MM.1S (cell line): Measurements from ENCODE around the gene MAL.

Source experiments
- DNase-seq: peaks from one replicate; pipeline ENCODE4 v3.0.0-alpha.2; 2015
- H2AFZ ChIP-seq: fragments of 300-600 bp; sonication (generic); 2 replicates; pipeline ENCODE4 v1.6.0; 2016; ENCODE audit warnings: antibody characterized with exemption, low read length
- H3F3A ChIP-seq: fragments of 300-600 bp; sonication (generic); 2 replicates; pipeline ENCODE4 v1.6.1; 2016; ENCODE audit warnings: mild to moderate bottlenecking, antibody characterized with exemption, low read length, moderate library complexity, mixed read lengths; ENCODE audit not compliant: insufficient read depth
- H3K27ac ChIP-seq: fragments of 300-600 bp; sonication (generic); 2 replicates; pipeline ENCODE4 v1.5.1; 2016; ENCODE audit warnings: mild to moderate bottlenecking, low read length
- H3K27me3 ChIP-seq: fragments of 300-600 bp; sonication (generic); replicated peaks from 2 replicates; pipeline ENCODE4 v1.6.0; 2016; ENCODE audit warnings: low read length; ENCODE audit not compliant: insufficient read depth
- H3K36me3 ChIP-seq: fragments of 300-600 bp; sonication (generic); replicated peaks from 2 replicates; pipeline ENCODE4 v1.6.1; 2016; ENCODE audit warnings: mild to moderate bottlenecking, low read length, mixed read lengths; ENCODE audit not compliant: insufficient read depth
- H3K4me1 ChIP-seq: fragments of 300-600 bp; sonication (generic); 2 replicates; pipeline ENCODE4 v1.6.1; 2016; ENCODE audit warnings: low read length, mixed read lengths
- H3K4me2 ChIP-seq: fragments of 300-600 bp; sonication (generic); 2 replicates; pipeline ENCODE4 v1.6.0; 2016; ENCODE audit warnings: low read depth, low read length
- H3K4me3 ChIP-seq: fragments of 300-600 bp; sonication (generic); 2 replicates; pipeline ENCODE4 v1.5.1; 2016; ENCODE audit warnings: low read length, mixed read lengths
- H3K79me2 ChIP-seq: fragments of 300-600 bp; sonication (generic); 2 replicates; pipeline ENCODE4 v1.6.1; 2016; ENCODE audit warnings: mixed run types, low read length, mixed read lengths
- H3K9ac ChIP-seq: fragments of 300-600 bp; sonication (generic); 2 replicates; pipeline ENCODE4 v1.6.1; 2016; ENCODE audit warnings: low read length, mixed read lengths
- H3K9me2 ChIP-seq: fragments of 300-600 bp; sonication (generic); replicated peaks from 2 replicates; pipeline ENCODE4 v1.6.1; 2016; ENCODE audit warnings: mild to moderate bottlenecking, low read length, mixed read lengths; ENCODE audit not compliant: insufficient read depth
- H3K9me3 ChIP-seq: fragments of 300-600 bp; sonication (generic); replicated peaks from 2 replicates; pipeline ENCODE4 v1.6.1; 2016; ENCODE audit warnings: mild to moderate bottlenecking, low read length, mixed read lengths; ENCODE audit not compliant: insufficient read depth
- H4K20me1 ChIP-seq: fragments of 300-600 bp; sonication (generic); 2 replicates; pipeline ENCODE4 v1.6.1; 2016; ENCODE audit warnings: mild to moderate bottlenecking, low read length, moderate library complexity, mixed read lengths; ENCODE audit not compliant: insufficient read depth
- EZH2 ChIP-seq: fragments of 300-600 bp; sonication (generic); optimal IDR thresholded peaks from 2 replicates; pipeline ENCODE3; 2017; ENCODE audit warnings: low read depth, mild to moderate bottlenecking, antibody characterized with exemption, low read length, mixed read lengths
- EZH2phosphoT487 ChIP-seq: fragments of 300-600 bp; sonication (generic); IDR thresholded peaks from 2 replicates; pipeline ENCODE4 v1.6.1; 2018; ENCODE audit warnings: antibody characterized with exemption, low read length
- TF ChIP-seq, protein P1 (sequence below): fragments of 300-600 bp; sonication (generic); IDR thresholded peaks from 2 replicates; pipeline ENCODE4 v1.5.1; 2016; ENCODE audit warnings: antibody characterized with exemption, low read length, mixed read lengths

Gene MAL

DNA sequence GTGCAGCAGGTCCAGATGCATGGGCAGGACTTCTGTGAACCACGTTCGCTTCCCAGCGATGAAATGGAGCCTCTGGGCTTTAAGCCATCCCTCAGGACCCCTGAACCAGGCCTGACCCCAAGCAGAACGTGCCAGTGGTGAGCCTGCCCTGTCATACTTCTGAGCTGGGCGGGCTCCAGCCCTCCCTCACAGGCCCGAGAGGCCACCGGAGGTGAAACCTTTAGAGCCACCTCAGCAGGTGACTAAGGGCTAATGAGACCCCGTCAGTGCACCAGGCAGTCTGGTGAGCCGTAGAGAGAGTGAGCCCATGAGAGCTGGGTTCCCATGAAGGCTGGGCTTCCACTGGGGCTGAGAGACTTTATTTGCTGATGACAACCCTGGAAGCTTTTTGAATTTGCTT lies 8.9 kb upstream of the MAL start:
- no peaks in the 10 kb centered on the region for H3K9me2 ChIP-seq
- H3K27ac ChIP-seq: peak overlapping the region; percentile 5; the same call in 1 of the 2 replicates
- H3K27me3 ChIP-seq: no peaks in the 10 kb centered on the region
- TF ChIP-seq, protein P1, sequence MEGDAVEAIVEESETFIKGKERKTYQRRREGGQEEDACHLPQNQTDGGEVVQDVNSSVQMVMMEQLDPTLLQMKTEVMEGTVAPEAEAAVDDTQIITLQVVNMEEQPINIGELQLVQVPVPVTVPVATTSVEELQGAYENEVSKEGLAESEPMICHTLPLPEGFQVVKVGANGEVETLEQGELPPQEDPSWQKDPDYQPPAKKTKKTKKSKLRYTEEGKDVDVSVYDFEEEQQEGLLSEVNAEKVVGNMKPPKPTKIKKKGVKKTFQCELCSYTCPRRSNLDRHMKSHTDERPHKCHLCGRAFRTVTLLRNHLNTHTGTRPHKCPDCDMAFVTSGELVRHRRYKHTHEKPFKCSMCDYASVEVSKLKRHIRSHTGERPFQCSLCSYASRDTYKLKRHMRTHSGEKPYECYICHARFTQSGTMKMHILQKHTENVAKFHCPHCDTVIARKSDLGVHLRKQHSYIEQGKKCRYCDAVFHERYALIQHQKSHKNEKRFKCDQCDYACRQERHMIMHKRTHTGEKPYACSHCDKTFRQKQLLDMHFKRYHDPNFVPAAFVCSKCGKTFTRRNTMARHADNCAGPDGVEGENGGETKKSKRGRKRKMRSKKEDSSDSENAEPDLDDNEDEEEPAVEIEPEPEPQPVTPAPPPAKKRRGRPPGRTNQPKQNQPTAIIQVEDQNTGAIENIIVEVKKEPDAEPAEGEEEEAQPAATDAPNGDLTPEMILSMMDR: no peak
- TF ChIP-seq EZH2phosphoT487 (no peak), EZH2 (no peak)
- no peak overlapping the region for H3K4me2 ChIP-seq
- H3K79me2 ChIP-seq: no peaks in the 10 kb centered on the region
- peaks cover 34% of the 10 kb centered on the region for H3K4me1 ChIP-seq
- H3K36me3 ChIP-seq: no peaks in the 10 kb centered on the region
- H2AFZ ChIP-seq: no peak overlapping the region
- H3K4me3 ChIP-seq: no peak overlapping the region
- no peak for DNase-seq
- H3F3A ChIP-seq: peaks cover 10% of the 10 kb centered on the region
- no peaks in the 10 kb centered on the region for H3K9me3 ChIP-seq
- no peaks in the 10 kb centered on the region for H4K20me1 ChIP-seq
- H3K9ac ChIP-seq: no peak overlapping the region

DNA sequence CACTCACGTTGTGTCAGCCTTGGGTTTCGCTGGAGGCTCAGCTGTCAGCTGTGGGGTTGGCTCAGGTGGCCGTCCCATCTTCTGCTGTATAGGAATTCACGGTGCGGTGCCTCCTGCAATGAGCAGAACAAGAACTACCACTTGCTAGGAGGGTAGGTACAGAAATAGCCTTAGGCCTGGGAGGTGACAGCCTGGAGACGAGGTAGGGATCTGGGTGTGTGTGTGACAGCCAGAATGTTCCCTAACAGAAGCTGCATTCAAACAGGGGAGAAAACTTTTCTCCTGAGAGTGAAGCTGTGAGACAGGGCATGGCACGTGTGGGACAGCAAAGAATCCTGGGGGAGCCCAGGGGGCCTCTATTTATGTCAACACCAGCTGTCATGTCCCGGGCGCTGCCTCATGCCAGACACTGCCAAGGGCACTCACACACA lies 8.4 kb upstream of the MAL start:
- TF ChIP-seq, protein P1: no peak
- TF ChIP-seq EZH2: no peak
- TF ChIP-seq EZH2phosphoT487: no peak
- no peak for DNase-seq
- Histone ChIP-seq H3K36me3 (no peaks in the 10 kb centered on the region), H3K79me2 (no peaks in the 10 kb centered on the region), H2AFZ (no peak overlapping the region), H3K9me3 (no peaks in the 10 kb centered on the region), H3K27me3 (no peaks in the 10 kb centered on the region), H3K27ac (peak overlapping the region; percentile 5; the same call in 1 of the 2 replicates), H3K4me1 (peaks cover 31% of the 10 kb centered on the region), H3K9ac (no peak overlapping the region), H3K9me2 (no peaks in the 10 kb centered on the region), H3F3A (peaks cover 9% of the 10 kb centered on the region), H4K20me1 (no peaks in the 10 kb centered on the region), H3K4me3 (no peak overlapping the region), H3K4me2 (no peak overlapping the region)

DNA sequence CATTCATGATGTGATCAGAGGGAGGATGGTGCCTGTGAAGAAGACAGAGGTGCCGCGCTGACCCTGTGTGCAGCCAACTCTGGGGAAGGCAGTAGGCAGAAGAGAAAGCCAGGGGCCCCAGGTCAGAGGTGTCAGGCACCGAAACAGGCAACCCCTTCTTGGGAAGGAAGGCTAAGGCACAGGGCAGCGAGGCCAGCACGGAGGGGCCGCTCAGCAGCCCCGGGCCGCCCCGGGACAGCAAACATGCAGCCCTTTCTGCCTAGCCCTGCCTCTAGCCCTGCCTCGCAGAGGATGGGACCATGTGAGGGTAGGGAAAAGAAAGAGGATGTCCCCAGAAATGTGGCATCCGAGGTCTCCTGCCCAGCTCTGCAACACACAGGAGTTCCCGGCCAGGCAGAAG lies 7.7 kb upstream of the MAL start:
- Histone ChIP-seq H3F3A (peaks cover 2% of the 10 kb centered on the region), H3K27ac (no peak overlapping the region), H2AFZ (no peak overlapping the region), H3K79me2 (no peaks in the 10 kb centered on the region), H3K4me2 (no peak overlapping the region), H3K9ac (no peak overlapping the region), H4K20me1 (no peaks in the 10 kb centered on the region), H3K27me3 (no peaks in the 10 kb centered on the region), H3K9me2 (no peaks in the 10 kb centered on the region), H3K9me3 (no peaks in the 10 kb centered on the region), H3K4me3 (no peak overlapping the region), H3K36me3 (no peaks in the 10 kb centered on the region), H3K4me1 (peaks cover 28% of the 10 kb centered on the region)
- no peak for DNase-seq
- TF ChIP-seq, protein P1: no peak
- no peak for TF ChIP-seq EZH2
- TF ChIP-seq EZH2phosphoT487: no peak
